Measurements from ENCODE around the gene ARHGEF2.

DNA sequence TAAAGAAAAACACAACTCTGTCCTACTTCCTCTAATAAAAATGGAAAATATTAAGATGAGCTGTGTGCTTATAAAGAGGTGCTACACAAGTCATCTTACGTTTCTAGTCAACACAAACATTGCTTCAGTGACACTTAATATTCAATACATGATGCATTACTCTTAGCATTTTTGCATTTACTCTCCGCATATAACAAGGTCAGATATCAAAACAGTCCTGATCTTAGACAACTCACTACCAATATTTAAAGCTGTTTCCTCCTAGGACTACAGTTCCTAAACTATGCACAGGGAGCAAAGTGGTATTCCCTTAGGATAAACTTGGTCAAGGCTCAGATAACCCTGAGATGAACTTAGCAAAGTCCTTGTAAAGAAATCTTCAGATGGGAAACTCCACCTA is 79.5 kb downstream of the ARHGEF2 start:
- TF ChIP-seq CTCF (IDR thresholded peaks at IDR 0.05; ENCODE audit: poor library complexity) (no peak), EZH2 (IDR thresholded peaks at IDR 0.05; ENCODE audit: borderline replicate concordance) (no peak)

Data from hepatocyte (in vitro differentiated cells).